Glomerular visceral epithelial cell (primary cell): Measurements from ENCODE around the gene PXT1.

ENCODE experiments used
- DNase-seq: peaks from one replicate; pipeline ENCODE4 v3.0.0-alpha.2; 2016; ENCODE audit errors: extremely low spot score

The PXT1 gene

DNA sequence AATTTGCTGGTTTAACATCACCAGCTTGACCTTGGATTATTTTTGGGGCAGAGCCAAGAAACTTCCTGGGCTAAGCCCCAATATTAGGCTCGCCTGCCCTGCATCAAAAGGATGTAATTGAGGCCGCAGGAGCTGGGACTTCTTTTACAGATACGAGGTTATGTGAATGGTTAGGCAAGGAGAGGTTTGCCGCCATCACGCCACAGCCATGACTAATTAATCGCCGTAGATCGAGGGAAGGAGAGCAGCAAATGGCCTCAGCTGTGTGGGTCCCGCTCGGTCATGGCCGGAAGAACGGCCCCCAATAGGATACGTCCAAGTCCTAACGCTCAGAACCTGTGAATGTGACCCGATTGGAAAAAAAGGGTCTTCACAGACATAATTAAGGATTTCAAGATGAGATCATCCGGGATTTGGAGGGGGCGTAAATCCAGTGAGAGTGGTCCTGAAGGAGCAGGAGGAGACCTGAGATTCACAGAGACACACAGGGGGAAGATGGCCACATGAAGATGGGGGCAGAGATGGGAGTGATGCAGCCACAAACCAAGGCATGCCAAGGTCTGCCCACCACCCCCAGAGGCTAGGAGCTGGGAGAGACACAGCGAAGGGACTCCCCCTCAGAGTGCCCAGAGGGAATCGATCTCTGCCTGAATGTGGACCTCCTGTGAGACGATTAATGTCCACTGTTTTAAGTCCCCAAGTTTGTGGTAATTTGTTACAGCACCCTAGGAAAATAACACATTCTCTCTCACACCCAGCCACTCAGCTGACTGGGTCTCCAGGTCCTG is 96.0 kb downstream of the PXT1 start:
- no peak for DNase-seq

DNA sequence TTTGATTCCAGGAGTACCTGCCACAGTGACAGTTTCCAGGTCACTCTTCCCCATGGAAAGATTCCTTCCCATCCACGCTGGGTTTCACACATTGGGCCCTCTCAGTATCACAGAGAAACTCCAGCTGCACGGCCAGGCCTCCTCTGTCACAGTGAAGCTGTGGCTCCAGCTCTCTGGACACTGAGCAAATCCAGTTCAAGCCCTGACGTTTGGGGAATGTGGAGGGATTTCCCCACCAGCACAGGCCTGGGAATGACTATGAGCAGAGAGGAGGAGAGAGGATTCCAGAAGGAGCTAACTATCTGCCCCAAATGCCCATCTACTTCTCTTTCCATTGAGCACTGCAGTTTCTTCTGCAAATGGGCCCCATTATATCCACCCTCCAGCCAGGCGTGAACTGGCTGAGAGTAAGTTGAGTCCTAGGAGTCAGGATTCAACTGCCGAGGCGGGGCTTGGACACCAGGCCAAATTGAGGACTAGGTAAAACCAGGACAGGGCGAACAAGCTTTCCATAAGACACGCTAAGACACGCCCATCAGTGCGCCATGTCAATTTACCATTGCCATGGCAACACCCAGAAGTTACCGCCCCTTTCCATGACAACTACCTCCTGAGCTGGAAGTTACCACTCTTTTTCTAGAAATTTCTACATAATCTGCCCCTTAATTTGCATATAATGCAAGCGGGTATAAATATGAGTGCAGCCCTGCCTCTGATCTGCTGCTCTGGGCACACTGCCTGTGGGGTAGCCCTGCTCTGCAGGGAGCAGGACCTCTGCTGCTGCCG is 96.8 kb downstream of the PXT1 start:
- DNase-seq, result no peak

DNA sequence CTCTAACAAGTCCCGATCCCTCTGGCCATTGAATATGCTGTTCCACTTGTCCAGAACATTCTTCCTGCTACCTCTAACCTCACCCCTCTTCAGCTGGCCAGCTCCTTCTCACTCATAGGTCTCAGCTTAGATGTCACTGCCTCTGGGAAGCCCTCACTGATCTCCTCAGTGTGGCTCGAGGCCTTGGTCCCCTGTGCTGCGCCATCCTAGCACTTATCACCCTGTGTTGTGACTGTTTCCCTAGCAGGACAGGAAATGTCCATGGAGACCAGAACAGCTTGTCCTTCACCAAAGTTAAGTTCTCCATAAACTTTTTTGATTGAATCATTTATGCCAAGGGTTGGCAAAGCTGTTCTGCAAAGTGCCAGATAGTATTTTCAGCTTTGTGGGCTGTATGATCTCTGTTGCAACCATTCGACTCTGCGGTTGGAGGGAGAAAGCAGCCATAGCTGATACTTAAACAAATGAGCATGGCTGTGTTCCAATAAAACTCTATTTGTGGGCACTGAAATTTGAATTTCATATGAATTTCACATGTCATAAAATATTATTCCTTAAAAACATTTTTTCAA is 99.5 kb downstream of the PXT1 start:
- DNase-seq, result no peak

DNA sequence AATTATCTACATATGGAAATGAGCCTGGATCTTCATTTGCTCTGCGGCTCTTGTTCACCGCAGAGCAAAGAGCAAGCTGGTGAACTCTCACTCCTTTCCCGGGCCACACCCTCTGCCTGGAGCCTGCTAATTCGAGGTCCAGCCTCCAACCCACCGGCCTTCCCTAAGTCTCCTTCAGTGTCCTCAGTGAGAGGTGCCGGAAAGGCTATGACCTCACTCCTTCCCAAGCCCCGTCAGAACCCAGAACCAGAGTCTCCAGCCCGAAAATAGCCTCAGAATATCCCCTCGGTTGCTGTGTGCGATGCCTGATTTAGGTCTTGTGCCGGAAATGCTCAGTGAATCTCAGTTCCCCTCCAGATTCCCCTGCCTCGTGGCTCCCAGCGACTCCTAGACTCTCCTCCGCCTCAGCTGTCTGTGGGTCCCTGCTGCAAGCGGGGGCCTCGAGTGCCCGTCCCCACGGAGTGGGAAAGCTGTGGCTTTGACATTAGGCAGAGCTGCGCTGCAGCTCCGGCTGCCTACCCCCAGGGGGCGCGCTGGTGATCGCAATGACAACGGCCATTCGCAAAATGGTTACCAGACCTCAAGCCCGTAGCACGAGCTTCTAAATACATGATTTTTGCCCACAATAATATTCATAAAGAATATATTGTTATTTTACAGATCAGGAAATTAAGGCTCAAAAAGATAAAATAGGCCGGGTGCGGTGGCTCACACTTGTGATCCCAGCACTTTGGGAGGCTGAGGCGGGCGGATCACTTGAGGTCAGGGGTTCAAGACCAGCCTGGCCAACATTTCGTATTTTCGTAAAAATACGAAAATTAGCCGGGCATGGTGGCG is 101.8 kb downstream of the PXT1 start:
- DNase-seq, result peak; percentile 62
